Gastrocnemius medialis (tissue), 4 donors: ENCODE measurements around the gene KRT86.

Experiments
- CTCF ChIP-seq, 5 experiments: fragments of 450-650 bp in 3 of 5; fragments of 200-600 bp in 2 of 5; sonication (generic) in 2 of 5; IDR thresholded peaks in 4 of 5; conservative IDR thresholded peaks in 1 of 5; 1 replicate in 4 of 5; 2 replicates in 1 of 5; pipeline ENCODE4 v1.5.1; 2016 to 2019; ENCODE audit warnings: antibody characterized with exemption in 5 of 5, mild to moderate bottlenecking in 3 of 5, moderate library complexity in 3 of 5
- POLR2A ChIP-seq, 2 donors: fragments of 450-650 bp; IDR thresholded peaks; one replicate each; pipeline ENCODE4 v1.6.1; 2017; ENCODE audit warnings: antibody characterized with exemption in 2 of 2, mild to moderate bottlenecking in 2 of 2, moderate library complexity in 2 of 2

GRCh38 chr12:52351196-52352059 lies 77.0 kb downstream of the KRT86 start:
- TF ChIP-seq POLR2A (IDR thresholded peaks at IDR 0.05) (no peak), CTCF (IDR thresholded peaks at IDR 0.05 in 4 of 5, conservative IDR thresholded peaks at IDR 0.05 in 1 of 5) (no peak)
